HepG2 (cell line): Measurements from ENCODE around the gene PXDC1. TPM values are rescaled to one million over a fixed set of nuclear protein-coding genes. Genes with fewer than 3 reads are reported as not detected.
A peak's percentile ranks its signal among the peaks of the same experiment; 100 is the strongest.

Experiments used
- ATAC-seq: fragments of 200-7000 bp; cut with Tn5 transposase; 3 replicates; pipeline ENCODE4 v1.9.1; 2020; ENCODE audit warnings: mild to moderate bottlenecking, moderate library complexity
- BruUV-seq: library from RNA; stranded (reverse); fragments of 400-500 nt; replicated peaks from 2 replicates; lab custom pipeline; 2021; lab: Mats Ljungman, UMichigan
- CTCF ChIA-PET: fragments of 300-600 bp; formaldehyde crosslinking; extraction: SDS; loops from one replicate; lab custom pipeline; 2021; ENCODE audit warnings: low total read pairs, inconsistent platforms, low intra/inter-chr PET ratio; lab: Yijun Ruan, JAX
- POLR2A ChIA-PET: fragments of 350-600 bp; sonication (Branson Sonifier 250); formaldehyde crosslinking; loops from one replicate; lab custom pipeline; 2020; ENCODE audit warnings: antibody characterized with exemption, inconsistent platforms; lab: Yijun Ruan, JAX
- DNase-seq: peaks from one replicate; pipeline ENCODE4 v3.0.0-alpha.2; 2015; ENCODE audit warnings: low spot score
- FAIRE-seq: peaks from 3 replicates; lab custom pipeline; 2011; peaks lifted over from hg19 to GRCh38; lab: Jason Lieb, UNC
- H2AFZ ChIP-seq: one replicate; pipeline ENCODE4 v1.6.1; 2011; ENCODE audit warnings: low read length, inconsistent platforms
- H3K27ac ChIP-seq: fragments of 300-600 bp; 3 replicates; pipeline ENCODE4 v1.8.0; 2011; ENCODE audit warnings: mixed run types, mild to moderate bottlenecking, mixed read lengths, low read length, inconsistent platforms; ENCODE audit not compliant: insufficient read depth; ENCODE audit errors: extremely low read length
- H3K27me3 ChIP-seq, 2 experiments: fragments of 200-600 bp in 1 of 2; 2 replicates in 1 of 2; 3 replicates in 1 of 2; pipeline versions ENCODE4 v1.6.0 to v1.8.0; 2011; ENCODE audit warnings: low read length in 2 of 2, mild to moderate bottlenecking in 2 of 2, moderate library complexity in 2 of 2, inconsistent platforms in 1 of 2; ENCODE audit not compliant: insufficient read depth in 2 of 2, control insufficient read depth in 1 of 2
- H3K36me3 ChIP-seq, 2 experiments: fragments of 200-600 bp in 1 of 2; replicated peaks in 1 of 2; 2 replicates in 1 of 2; 3 replicates in 1 of 2; pipeline versions ENCODE4 v1.5.1 to v1.8.0; 2011; ENCODE audit warnings: low read length in 2 of 2, inconsistent platforms in 1 of 2; ENCODE audit not compliant: insufficient read depth in 2 of 2, control insufficient read depth in 1 of 2
- H3K4me1 ChIP-seq: 2 replicates; pipeline ENCODE4 v1.5.1; 2012; ENCODE audit warnings: low read length, inconsistent platforms; ENCODE audit not compliant: insufficient read depth
- H3K4me2 ChIP-seq: 2 replicates; pipeline ENCODE4 v1.6.0; 2011; ENCODE audit warnings: low read depth, low read length, inconsistent platforms
- H3K4me3 ChIP-seq, 3 experiments: fragments of 200-600 bp in 1 of 3; sonication (generic), shearing (Covaris generic) in 1 of 3; replicated peaks in 1 of 3; 2 replicates each; pipeline ENCODE4 v1.5.1; 2011 to 2016; ENCODE audit warnings: low read length in 3 of 3, inconsistent platforms in 2 of 3, low read depth in 2 of 3, mild to moderate bottlenecking in 2 of 3, control low read depth in 1 of 3, mixed read lengths in 1 of 3; ENCODE audit not compliant: insufficient read depth in 1 of 3
- H3K79me2 ChIP-seq: one replicate; pipeline ENCODE4 v1.6.1; 2011; ENCODE audit warnings: low read length, inconsistent platforms; ENCODE audit not compliant: insufficient read depth
- H3K9ac ChIP-seq: 2 replicates; pipeline ENCODE4 v1.6.0; 2011; ENCODE audit warnings: mild to moderate bottlenecking, low read depth, low read length, inconsistent platforms; ENCODE audit not compliant: insufficient read depth
- H3K9me3 ChIP-seq: 2 replicates; pipeline ENCODE4 v1.5.1; 2012; ENCODE audit warnings: mild to moderate bottlenecking, low read length
- H4K20me1 ChIP-seq: 2 replicates; pipeline ENCODE4 v1.6.0; 2011; ENCODE audit warnings: inconsistent platforms, mild to moderate bottlenecking, low read length, moderate library complexity; ENCODE audit not compliant: insufficient read depth
- ELF3 ChIP-seq: IDR thresholded peaks from 2 replicates; pipeline ENCODE4 v1.6.1; 2016; ENCODE audit warnings: missing genetic modification reagents, missing compliant biosample characterization
- PHF8 ChIP-seq: sonication (generic); formaldehyde crosslinking; IDR thresholded peaks from 2 replicates; pipeline ENCODE4 v1.5.0; 2020; ENCODE audit warnings: missing genetic modification reagents
- ZBTB42 ChIP-seq: sonication (generic); formaldehyde crosslinking; IDR thresholded peaks from 2 replicates; pipeline ENCODE4 v1.5.0; 2020; ENCODE audit warnings: mild to moderate bottlenecking, missing genetic modification reagents
- ZKSCAN1 ChIP-seq: fragments of 150-350 bp; IDR thresholded peaks from 2 replicates; pipeline ENCODE4 v1.6.1; 2014; ENCODE audit warnings: low read length
- ZNF121 ChIP-seq: sonication (generic); formaldehyde crosslinking; IDR thresholded peaks from 2 replicates; pipeline ENCODE4 v1.5.0; 2020; ENCODE audit warnings: mild to moderate bottlenecking, missing genetic modification reagents
- ZNF607 ChIP-seq: sonication (generic); formaldehyde crosslinking; IDR thresholded peaks from 2 replicates; pipeline ENCODE4 v1.5.1; 2020; ENCODE audit warnings: missing genetic modification reagents, mild to moderate bottlenecking, borderline replicate concordance
- ZNF614 ChIP-seq: IDR thresholded peaks from 2 replicates; pipeline ENCODE4 v1.6.1; 2018; ENCODE audit warnings: missing biosample characterization, missing genetic modification reagents, inconsistent platforms, borderline replicate concordance
- WGBS: methylation state at CpG from one replicate; pipeline ENCODE4 v1.1.6; 2017; ENCODE audit warnings: low lambda C conversion rate; 5-methylcytosine and 5-hydroxymethylcytosine counted together
- in situ Hi-C: cut with HindIII; loops from 2 replicates; pipeline ENCODE4 v1.10.0; 2017; ENCODE audit warnings: low pct_unique_long_range_greater_than_20kb; ENCODE audit not compliant: extremely low pct_ligation_motif_present
- intact Hi-C: fragments of 100-400 bp; cut with micrococcal nuclease; formaldehyde crosslinking; loops from one replicate; pipeline ENCODE4 v1.10.0; 2022; ENCODE audit not compliant: unreplicated experiment
- polyA plus RNA-seq, 8 experiments: library from polyadenylated mRNA; depleted of rRNA in 3 of 8; stranded (reverse) in 7 of 8; unstranded in 1 of 8; fragments of >200 nt; fragmentation: Illumina TruSeq in 4 of 8; extraction: Trizol in 4 of 8; gene quantifications; 2 replicates each; pipeline versions ENCODE4 v1.2.1 to v1.2.3, GENCODE V29; 2011 to 2016; ENCODE audit warnings: low read depth in 4 of 8, missing spikeins in 1 of 8, mixed read lengths in 1 of 8; ENCODE audit not compliant: insufficient read depth in 1 of 8
- total RNA-seq, 5 experiments: library from RNA; depleted of rRNA; stranded (reverse); fragments of >200 nt; fragmentation: Illumina TruSeq; extraction: Trizol; gene quantifications; 2 replicates each; pipeline ENCODE4 v1.2.3, GENCODE V29; 2016; ENCODE audit warnings: low read depth in 1 of 5
- TF ChIP-seq, protein P1 (sequence below): sonication (generic); formaldehyde crosslinking; IDR thresholded peaks from 2 replicates; pipeline ENCODE4 v1.8.0; 2022; ENCODE audit warnings: mild to moderate bottlenecking, missing genetic modification reagents
- TF ChIP-seq, protein P2 (sequence below): sonication (generic); formaldehyde crosslinking; conservative IDR thresholded peaks from 2 replicates; pipeline ENCODE4 v1.4.0; 2020; ENCODE audit warnings: mild to moderate bottlenecking, missing genetic modification reagents, moderate library complexity
- TF ChIP-seq, protein P3 (sequence below), 2 experiments: sonication (generic) in 1 of 2; formaldehyde crosslinking in 1 of 2; IDR thresholded peaks; 2 replicates each; pipeline versions ENCODE4 v1.5.1 to v1.6.1; 2011 to 2020; ENCODE audit warnings: borderline replicate concordance in 1 of 2, low read depth in 1 of 2, low read length in 1 of 2, mild to moderate bottlenecking in 1 of 2, missing genetic modification reagents in 1 of 2, moderate library complexity in 1 of 2
- TF ChIP-seq, protein P4 (sequence below): IDR thresholded peaks from 2 replicates; pipeline ENCODE4 v1.6.1; 2016; ENCODE audit warnings: control low read depth
- TF ChIP-seq, protein P5 (sequence below): sonication (generic); formaldehyde crosslinking; IDR thresholded peaks from 2 replicates; pipeline ENCODE4 v1.4.0; 2020; ENCODE audit warnings: missing genetic modification reagents

The PXDC1 gene
- total and polyA plus RNA-seq, 2 of the 13 experiments (the other 11 are each of a cell fraction or from before 2014, with no cell fraction given) = 32.4 to 34.7 TPM

DNA sequence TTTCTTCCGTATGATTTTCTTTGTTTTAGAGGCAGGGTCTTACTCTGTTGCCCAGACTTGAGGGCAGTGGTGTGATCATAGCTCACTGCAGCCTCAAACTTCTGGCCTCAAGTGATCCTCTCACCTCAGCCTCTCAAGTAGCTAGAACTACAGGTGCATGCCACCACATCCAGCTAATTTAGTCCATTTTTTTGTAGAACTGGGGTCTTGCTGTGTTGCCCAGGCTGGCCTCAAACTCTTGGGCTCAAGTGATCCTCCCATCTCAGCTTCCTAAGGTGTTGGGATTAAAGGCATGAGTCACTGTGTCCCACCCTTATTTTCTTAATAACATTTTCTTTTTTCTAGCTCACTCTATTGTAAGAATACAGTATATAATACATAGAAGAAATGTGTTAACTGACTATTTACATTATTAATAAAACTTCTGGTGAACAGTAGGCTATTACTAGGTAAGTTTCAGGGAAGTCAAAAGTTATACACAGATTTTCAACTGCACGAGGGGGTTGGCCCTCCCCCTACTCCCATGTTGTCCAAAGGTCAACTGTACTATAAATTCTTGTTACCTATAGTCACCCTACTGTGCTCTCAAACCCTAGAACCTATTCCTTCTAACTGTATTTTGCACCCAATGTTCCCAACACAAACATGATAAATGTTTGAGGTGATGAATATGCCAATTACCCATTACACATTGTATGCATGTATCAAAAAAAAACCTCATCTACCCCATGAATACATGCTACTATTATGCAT is 56.3 kb downstream of the PXDC1 start:
- CTCF ChIA-PET = no interaction called here
- no peaks in the 10 kb centered on the region for H4K20me1 ChIP-seq
- no peak for FAIRE-seq
- no peak overlapping the region for H3K27ac ChIP-seq
- in situ Hi-C loops (no loop called here), intact Hi-C loops (no loop called here)
- no peaks in the 10 kb centered on the region for H3K36me3 ChIP-seq
- H3K79me2 ChIP-seq = no peaks in the 10 kb centered on the region
- H3K27me3 ChIP-seq = no peaks in the 10 kb centered on the region; a peak in 1 of 5 replicates
- DNase-seq = peak; percentile 47
- BruUV-seq = no TSS peak
- no peak overlapping the region for H3K4me3 ChIP-seq
- no peaks in the 10 kb centered on the region for H3K9me3 ChIP-seq
- no peak overlapping the region for H3K4me2 ChIP-seq
- peaks cover 11% of the 10 kb centered on the region for H3K4me1 ChIP-seq
- 10% methylated on average over 2 of the region's 2 CpGs for WGBS
- peak; percentile 71 for ATAC-seq
- POLR2A ChIA-PET = no interaction called here
- no peak overlapping the region for H3K9ac ChIP-seq
- no peak overlapping the region for H2AFZ ChIP-seq
- TF ChIP-seq, protein P1, sequence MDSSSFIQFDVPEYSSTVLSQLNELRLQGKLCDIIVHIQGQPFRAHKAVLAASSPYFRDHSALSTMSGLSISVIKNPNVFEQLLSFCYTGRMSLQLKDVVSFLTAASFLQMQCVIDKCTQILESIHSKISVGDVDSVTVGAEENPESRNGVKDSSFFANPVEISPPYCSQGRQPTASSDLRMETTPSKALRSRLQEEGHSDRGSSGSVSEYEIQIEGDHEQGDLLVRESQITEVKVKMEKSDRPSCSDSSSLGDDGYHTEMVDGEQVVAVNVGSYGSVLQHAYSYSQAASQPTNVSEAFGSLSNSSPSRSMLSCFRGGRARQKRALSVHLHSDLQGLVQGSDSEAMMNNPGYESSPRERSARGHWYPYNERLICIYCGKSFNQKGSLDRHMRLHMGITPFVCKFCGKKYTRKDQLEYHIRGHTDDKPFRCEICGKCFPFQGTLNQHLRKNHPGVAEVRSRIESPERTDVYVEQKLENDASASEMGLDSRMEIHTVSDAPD = no peak
- TF ChIP-seq PHF8 = no peak
- TF ChIP-seq, protein P2, sequence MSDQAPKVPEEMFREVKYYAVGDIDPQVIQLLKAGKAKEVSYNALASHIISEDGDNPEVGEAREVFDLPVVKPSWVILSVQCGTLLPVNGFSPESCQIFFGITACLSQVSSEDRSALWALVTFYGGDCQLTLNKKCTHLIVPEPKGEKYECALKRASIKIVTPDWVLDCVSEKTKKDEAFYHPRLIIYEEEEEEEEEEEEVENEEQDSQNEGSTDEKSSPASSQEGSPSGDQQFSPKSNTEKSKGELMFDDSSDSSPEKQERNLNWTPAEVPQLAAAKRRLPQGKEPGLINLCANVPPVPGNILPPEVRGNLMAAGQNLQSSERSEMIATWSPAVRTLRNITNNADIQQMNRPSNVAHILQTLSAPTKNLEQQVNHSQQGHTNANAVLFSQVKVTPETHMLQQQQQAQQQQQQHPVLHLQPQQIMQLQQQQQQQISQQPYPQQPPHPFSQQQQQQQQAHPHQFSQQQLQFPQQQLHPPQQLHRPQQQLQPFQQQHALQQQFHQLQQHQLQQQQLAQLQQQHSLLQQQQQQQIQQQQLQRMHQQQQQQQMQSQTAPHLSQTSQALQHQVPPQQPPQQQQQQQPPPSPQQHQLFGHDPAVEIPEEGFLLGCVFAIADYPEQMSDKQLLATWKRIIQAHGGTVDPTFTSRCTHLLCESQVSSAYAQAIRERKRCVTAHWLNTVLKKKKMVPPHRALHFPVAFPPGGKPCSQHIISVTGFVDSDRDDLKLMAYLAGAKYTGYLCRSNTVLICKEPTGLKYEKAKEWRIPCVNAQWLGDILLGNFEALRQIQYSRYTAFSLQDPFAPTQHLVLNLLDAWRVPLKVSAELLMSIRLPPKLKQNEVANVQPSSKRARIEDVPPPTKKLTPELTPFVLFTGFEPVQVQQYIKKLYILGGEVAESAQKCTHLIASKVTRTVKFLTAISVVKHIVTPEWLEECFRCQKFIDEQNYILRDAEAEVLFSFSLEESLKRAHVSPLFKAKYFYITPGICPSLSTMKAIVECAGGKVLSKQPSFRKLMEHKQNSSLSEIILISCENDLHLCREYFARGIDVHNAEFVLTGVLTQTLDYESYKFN (CRISPR knock-in tag) = 0 out of 2 replicates have a peak, but pooled peaks have one; percentile 15
- TF ChIP-seq ELF3 = no peak
- TF ChIP-seq, protein P3, sequence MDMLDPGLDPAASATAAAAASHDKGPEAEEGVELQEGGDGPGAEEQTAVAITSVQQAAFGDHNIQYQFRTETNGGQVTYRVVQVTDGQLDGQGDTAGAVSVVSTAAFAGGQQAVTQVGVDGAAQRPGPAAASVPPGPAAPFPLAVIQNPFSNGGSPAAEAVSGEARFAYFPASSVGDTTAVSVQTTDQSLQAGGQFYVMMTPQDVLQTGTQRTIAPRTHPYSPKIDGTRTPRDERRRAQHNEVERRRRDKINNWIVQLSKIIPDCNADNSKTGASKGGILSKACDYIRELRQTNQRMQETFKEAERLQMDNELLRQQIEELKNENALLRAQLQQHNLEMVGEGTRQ (IDR thresholded peaks at IDR 0.05; ENCODE audit: low read depth, low read length) = no peak
- TF ChIP-seq, protein P3 (CRISPR knock-in tag; IDR thresholded peaks at IDR 0.05; ENCODE audit: borderline replicate concordance) = no peak
- TF ChIP-seq ZNF614 (CRISPR knock-in tag) = no peak
- TF ChIP-seq ZBTB42 (CRISPR knock-in tag) = no peak
- TF ChIP-seq, protein P4, sequence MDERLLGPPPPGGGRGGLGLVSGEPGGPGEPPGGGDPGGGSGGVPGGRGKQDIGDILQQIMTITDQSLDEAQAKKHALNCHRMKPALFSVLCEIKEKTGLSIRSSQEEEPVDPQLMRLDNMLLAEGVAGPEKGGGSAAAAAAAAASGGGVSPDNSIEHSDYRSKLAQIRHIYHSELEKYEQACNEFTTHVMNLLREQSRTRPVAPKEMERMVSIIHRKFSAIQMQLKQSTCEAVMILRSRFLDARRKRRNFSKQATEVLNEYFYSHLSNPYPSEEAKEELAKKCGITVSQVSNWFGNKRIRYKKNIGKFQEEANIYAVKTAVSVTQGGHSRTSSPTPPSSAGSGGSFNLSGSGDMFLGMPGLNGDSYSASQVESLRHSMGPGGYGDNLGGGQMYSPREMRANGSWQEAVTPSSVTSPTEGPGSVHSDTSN (CRISPR knock-in tag) = no peak
- TF ChIP-seq ZKSCAN1 = peak; percentile 79
- TF ChIP-seq ZNF121 (CRISPR knock-in tag) = peak; percentile 86
- no peak for TF ChIP-seq ZNF607 (CRISPR knock-in tag)
- TF ChIP-seq, protein P5, sequence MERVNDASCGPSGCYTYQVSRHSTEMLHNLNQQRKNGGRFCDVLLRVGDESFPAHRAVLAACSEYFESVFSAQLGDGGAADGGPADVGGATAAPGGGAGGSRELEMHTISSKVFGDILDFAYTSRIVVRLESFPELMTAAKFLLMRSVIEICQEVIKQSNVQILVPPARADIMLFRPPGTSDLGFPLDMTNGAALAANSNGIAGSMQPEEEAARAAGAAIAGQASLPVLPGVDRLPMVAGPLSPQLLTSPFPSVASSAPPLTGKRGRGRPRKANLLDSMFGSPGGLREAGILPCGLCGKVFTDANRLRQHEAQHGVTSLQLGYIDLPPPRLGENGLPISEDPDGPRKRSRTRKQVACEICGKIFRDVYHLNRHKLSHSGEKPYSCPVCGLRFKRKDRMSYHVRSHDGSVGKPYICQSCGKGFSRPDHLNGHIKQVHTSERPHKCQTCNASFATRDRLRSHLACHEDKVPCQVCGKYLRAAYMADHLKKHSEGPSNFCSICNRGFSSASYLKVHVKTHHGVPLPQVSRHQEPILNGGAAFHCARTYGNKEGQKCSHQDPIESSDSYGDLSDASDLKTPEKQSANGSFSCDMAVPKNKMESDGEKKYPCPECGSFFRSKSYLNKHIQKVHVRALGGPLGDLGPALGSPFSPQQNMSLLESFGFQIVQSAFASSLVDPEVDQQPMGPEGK (CRISPR knock-in tag) = peak; percentile 29; the same call in 1 of the 2 replicates
